Natural killer cell (primary cell): Measurements from ENCODE around the gene AP3D1. TPM values are rescaled to one million over a fixed set of nuclear protein-coding genes. Genes with fewer than 3 reads are reported as not detected.
A peak's percentile ranks its signal among the peaks of the same experiment; 100 is the strongest.

ENCODE experiments used
- ATAC-seq, 3 donors: fragments of 150-1000 bp in 2 of 3; fragments of 200-7000 bp in 1 of 3; cut with Tn5 transposase; 1 replicate in 1 of 3; 2 replicates in 2 of 3; pipeline ENCODE4 v1.10.0; 2021; ENCODE audit warnings: mild to moderate bottlenecking in 2 of 3, moderate library complexity in 2 of 3
- DNase-seq, 2 donors: peaks; one replicate each; pipeline versions ENCODE4 v3.0.0 to v3.0.0-alpha.2; 2013 to 2021; ENCODE audit warnings: mixed read lengths in 1 of 2
- H3K27ac ChIP-seq: one replicate; pipeline ENCODE4 v1.5.1; 2013; ENCODE audit warnings: mild to moderate bottlenecking, low read length
- H3K27me3 ChIP-seq: one replicate; pipeline ENCODE4 v1.6.1; 2013; ENCODE audit warnings: low read length; ENCODE audit not compliant: control insufficient read depth, insufficient read depth
- H3K36me3 ChIP-seq: one replicate; pipeline ENCODE4 v1.6.1; 2013; ENCODE audit warnings: low read length; ENCODE audit not compliant: control insufficient read depth, insufficient read depth
- H3K4me1 ChIP-seq: one replicate; pipeline ENCODE4 v1.6.1; 2013; ENCODE audit warnings: low read length; ENCODE audit not compliant: control insufficient read depth, insufficient read depth
- H3K4me3 ChIP-seq: one replicate; pipeline ENCODE4 v1.5.1; 2013; ENCODE audit warnings: low read length
- H3K9me3 ChIP-seq: one replicate; pipeline ENCODE4 v1.6.1; 2013; ENCODE audit warnings: low read length; ENCODE audit not compliant: control insufficient read depth, insufficient read depth
- H3K27ac Mint-ChIP-seq, 2 donors: one replicate each; pipeline ENCODE4 v1.8.0; 2022; ENCODE audit warnings: mild to moderate bottlenecking in 2 of 2, mixed read lengths in 2 of 2, moderate library complexity in 1 of 2
- H3K27me3 Mint-ChIP-seq, 2 donors: one replicate each; pipeline ENCODE4 v1.8.0; 2022; ENCODE audit warnings: low read depth in 2 of 2, mixed read lengths in 2 of 2
- H3K36me3 Mint-ChIP-seq: one replicate; pipeline ENCODE4 v1.8.0; 2022; ENCODE audit warnings: mixed read lengths
- H3K4me1 Mint-ChIP-seq, 2 donors: one replicate each; pipeline ENCODE4 v1.8.0; 2022; ENCODE audit warnings: mixed read lengths in 2 of 2
- H3K4me3 Mint-ChIP-seq: one replicate; pipeline ENCODE4 v1.8.0; 2022; ENCODE audit warnings: mild to moderate bottlenecking, moderate library complexity, mixed read lengths
- H3K9me3 Mint-ChIP-seq, 2 donors: one replicate each; pipeline ENCODE4 v1.8.0; 2022; ENCODE audit warnings: mixed read lengths in 2 of 2
- CTCF ChIP-seq: fragments of 200-600 bp; IDR thresholded peaks from one replicate; pipeline ENCODE4 v1.8.0; 2022; ENCODE audit warnings: antibody characterized with exemption
- WGBS: methylation state at CpG from one replicate; pipeline ENCODE4 v1.1.7; 2013; ENCODE audit warnings: missing lambda C conversion rate; ENCODE audit not compliant: insufficient coverage; 5-methylcytosine and 5-hydroxymethylcytosine counted together
- intact Hi-C: fragments of 100-400 bp; cut with micrococcal nuclease; formaldehyde crosslinking; loops from one replicate; pipeline ENCODE4 v1.14.2; 2022
- total RNA-seq, 4 donors: library from RNA; stranded (reverse); fragments of 120-200 nt in 1 of 4; gene quantifications; one replicate each; pipeline versions ENCODE4 v1.2.3 to v1.2.4, GENCODE V29; 2013 to 2022

The AP3D1 gene
- total RNA-seq, 3 donors from 2014 or later (not counting 1 experiment from before 2014, with no cell fraction given), result 74.6 to 93.1 (median 87.5) TPM

DNA sequence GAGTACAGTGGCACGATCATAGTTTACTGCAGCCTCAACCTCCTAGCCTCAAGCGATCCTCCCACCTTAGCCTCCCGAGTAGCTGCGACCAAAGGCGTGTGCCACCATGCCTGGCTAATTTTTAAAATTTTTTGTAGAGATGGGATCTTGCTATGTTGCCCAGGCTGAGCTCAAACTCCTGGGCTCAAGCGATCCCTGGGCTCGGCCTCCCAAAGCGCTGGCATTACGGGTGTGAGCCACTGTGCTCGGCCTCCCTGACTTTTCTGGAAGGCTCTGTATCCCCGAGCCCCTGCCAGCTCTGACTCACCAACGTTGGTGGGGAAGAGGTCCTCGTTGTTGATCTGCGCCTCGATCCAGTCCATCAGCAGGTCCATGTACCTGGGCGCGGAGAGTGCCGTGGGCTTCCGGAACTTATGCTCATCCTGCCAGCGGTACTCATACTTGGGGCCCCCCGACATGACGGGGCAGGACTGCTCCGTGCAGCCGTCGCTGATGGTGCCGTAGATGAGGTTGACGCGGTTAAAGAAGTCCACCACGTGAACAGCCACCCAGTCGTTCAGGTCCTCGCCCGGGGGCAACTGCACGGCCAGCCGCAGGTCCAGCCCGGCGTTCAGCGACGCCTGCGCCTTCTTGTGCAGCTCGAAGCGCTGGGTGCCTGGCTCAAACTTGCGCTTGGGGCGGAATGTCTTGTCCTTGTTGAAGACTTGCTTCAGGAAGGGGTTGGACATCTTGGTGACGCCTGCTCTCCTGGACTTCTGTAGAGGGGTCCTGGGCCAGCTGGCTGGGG is 73.3 kb downstream of the AP3D1 start:
- no peaks in the 10 kb centered on the region for H3K27me3 Mint-ChIP-seq
- no peaks in the 10 kb centered on the region for H3K9me3 ChIP-seq
- no peak for TF ChIP-seq CTCF
- intact Hi-C loops, result no loop called here
- peaks cover 35 to 52% of the 10 kb centered on the region in 2 donors for H3K4me1 Mint-ChIP-seq
- H3K27ac Mint-ChIP-seq, result peak overlapping the region; percentile 95 to 99
- ATAC-seq (no peak), DNase-seq (no peak)
- H3K27ac ChIP-seq, result no peak overlapping the region
- peaks cover 76% of the 10 kb centered on the region for H3K36me3 ChIP-seq
- no peaks in the 10 kb centered on the region for H3K9me3 Mint-ChIP-seq
- no peak overlapping the region for H3K4me3 Mint-ChIP-seq
- no peak overlapping the region for H3K4me3 ChIP-seq
- peaks cover 81% of the 10 kb centered on the region for H3K4me1 ChIP-seq
- no peaks in the 10 kb centered on the region for H3K36me3 Mint-ChIP-seq
- WGBS, result 89% methylated on average over 44 of the region's 44 CpGs
- H3K27me3 ChIP-seq, result no peaks in the 10 kb centered on the region

DNA sequence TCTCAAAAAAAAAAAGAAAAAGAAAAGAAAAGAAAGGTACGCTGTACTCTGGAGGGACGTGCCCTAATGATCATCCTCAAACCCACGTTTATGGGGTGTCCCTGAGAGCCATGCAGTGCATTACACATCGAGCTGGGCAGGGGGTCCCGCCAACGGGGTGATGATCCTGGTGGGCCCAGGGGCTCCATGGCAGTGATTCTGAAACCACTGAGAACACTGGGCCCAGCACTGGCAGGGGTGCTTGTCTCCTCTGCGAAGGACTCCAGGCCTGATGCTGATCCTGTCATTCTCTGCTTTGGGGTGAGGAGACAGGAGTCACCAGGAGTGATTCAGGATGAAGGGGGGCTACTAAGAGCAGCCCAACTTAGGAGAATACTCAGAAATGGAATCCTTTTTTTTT is 74.0 kb downstream of the AP3D1 start:
- 93% methylated on average over 7 of the region's 7 CpGs for WGBS
- Mint-ChIP-seq H3K4me3 (peak overlapping the region; percentile 31), H3K4me1 (peaks cover 33 to 52% of the 10 kb centered on the region in 2 donors), H3K27me3 (no peaks in the 10 kb centered on the region), H3K36me3 (peaks cover 5% of the 10 kb centered on the region), H3K27ac (peak overlapping the region; percentile 35 to 99), H3K9me3 (no peaks in the 10 kb centered on the region)
- no peak for TF ChIP-seq CTCF
- no peak overlapping the region for H3K27ac ChIP-seq
- H3K9me3 ChIP-seq, result no peaks in the 10 kb centered on the region
- no peak overlapping the region for H3K4me3 ChIP-seq
- H3K36me3 ChIP-seq, result peaks cover 80% of the 10 kb centered on the region
- intact Hi-C loops, result no loop called here
- no peak for DNase-seq
- no peak for ATAC-seq
- H3K27me3 ChIP-seq, result no peaks in the 10 kb centered on the region
- peaks cover 78% of the 10 kb centered on the region for H3K4me1 ChIP-seq

DNA sequence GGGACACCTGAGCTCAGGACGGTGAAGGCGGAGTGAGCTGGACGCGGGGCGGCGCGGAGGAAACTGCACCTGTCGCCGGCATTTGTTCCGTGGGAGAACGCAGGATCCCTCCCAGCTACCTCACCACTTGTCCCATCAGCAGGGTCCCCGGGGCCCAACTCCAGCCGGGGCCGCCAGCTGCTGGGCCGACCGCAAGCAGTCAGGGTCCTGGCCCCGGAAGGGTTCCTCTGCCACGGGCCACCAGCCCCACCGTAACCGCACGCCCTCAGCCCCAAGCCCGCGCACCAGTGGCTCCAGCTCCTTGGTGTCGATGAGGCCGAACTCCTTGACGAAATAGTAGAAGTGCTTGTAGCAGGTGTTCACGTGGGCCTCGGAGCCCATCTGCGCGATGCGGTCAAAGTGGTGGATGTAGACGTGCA is 74.8 kb downstream of the AP3D1 start:
- intact Hi-C loops, result no loop called here
- Histone ChIP-seq H3K4me3 (no peak overlapping the region), H3K4me1 (peaks cover 69% of the 10 kb centered on the region), H3K36me3 (peaks cover 88% of the 10 kb centered on the region), H3K27me3 (no peaks in the 10 kb centered on the region), H3K9me3 (no peaks in the 10 kb centered on the region), H3K27ac (no peak overlapping the region)
- 94% methylated on average over 32 of the region's 32 CpGs for WGBS
- no peak for TF ChIP-seq CTCF
- peaks cover 9% of the 10 kb centered on the region for H3K36me3 Mint-ChIP-seq
- H3K27ac Mint-ChIP-seq, result peak overlapping the region; percentile 44 to 99
- H3K27me3 Mint-ChIP-seq, result no peaks in the 10 kb centered on the region
- H3K4me1 Mint-ChIP-seq, result peaks cover 28 to 49% of the 10 kb centered on the region in 2 donors
- H3K4me3 Mint-ChIP-seq, result no peak overlapping the region
- H3K9me3 Mint-ChIP-seq, result no peaks in the 10 kb centered on the region
- DNase-seq, result no peak
- ATAC-seq, result no peak
